HCT116 (cell line): ENCODE measurements around the gene NAALADL2. TPM values are rescaled to one million over a fixed set of nuclear protein-coding genes. Genes with fewer than 3 reads are reported as not detected.

Experiments used
- ATAC-seq: fragments of 200-7000 bp; cut with Tn5 transposase; 2 replicates; pipeline ENCODE4 v1.9.1; 2020; ENCODE audit warnings: mild to moderate bottlenecking, moderate library complexity
- BruUV-seq: library from RNA; stranded (reverse); fragments of 400-500 nt; replicated peaks from 2 replicates; lab custom pipeline; 2021; lab: Mats Ljungman, UMichigan
- CTCF ChIA-PET: fragments of 300-600 bp; sonication (Branson Sonifier 250); formaldehyde crosslinking; loops from one replicate; lab custom pipeline; 2021; ENCODE audit warnings: antibody characterized with exemption; lab: Charles Lee
- POLR2A ChIA-PET: fragments of 300-600, 350-600 bp; sonication (Branson Sonifier 250); formaldehyde crosslinking; loops from one replicate; lab custom pipeline; 2021; ENCODE audit warnings: antibody characterized with exemption; lab: Charles Lee
- RAD21 ChIA-PET, 2 experiments: fragments of 300-600 bp; sonication (Branson Sonifier 250); formaldehyde crosslinking; loops; one replicate each; lab custom pipeline; 2023; ENCODE audit warnings: low total read pairs in 2 of 2; ENCODE audit not compliant: uncharacterized antibody in 2 of 2, unreplicated experiment in 2 of 2, low non-redundant PET in 1 of 2; lab: Charles Lee
- DNase-seq: peaks from one replicate; pipeline ENCODE4 v3.0.0-alpha.2; 2010; ENCODE audit warnings: low read depth, low spot score
- H2AFZ ChIP-seq: fragments of 200-600 bp; shearing (Covaris generic), sonication (generic); 2 replicates; pipeline ENCODE4 v1.6.1; 2017; ENCODE audit warnings: low read depth, mixed run types, mixed read lengths, antibody characterized with exemption, low read length; ENCODE audit not compliant: poor library complexity, severe bottlenecking
- H3K27ac ChIP-seq: 2 replicates; pipeline ENCODE4 v1.5.1; 2012; ENCODE audit warnings: low read depth, low read length
- H3K27me3 ChIP-seq: fragments of 200-600 bp; sonication (generic); 2 replicates; pipeline ENCODE4 v1.6.1; 2016; ENCODE audit warnings: mixed run types, low read length, mixed read lengths; ENCODE audit not compliant: insufficient read depth
- H3K36me3 ChIP-seq, 2 experiments: fragments of 200-500 bp in 1 of 2; fragments of 200-600 bp in 1 of 2; sonication (Bioruptor generic) in 1 of 2; sonication (generic) in 1 of 2; 2 replicates each; pipeline versions ENCODE4 v1.5.1 to v1.6.1; 2014 to 2016; ENCODE audit warnings: low read length in 2 of 2, inconsistent platforms in 1 of 2, mixed read lengths in 1 of 2, mixed run types in 1 of 2; ENCODE audit not compliant: insufficient read depth in 2 of 2, control insufficient read depth in 1 of 2
- H3K4me1 ChIP-seq, 2 experiments: fragments of 200-600 bp in 1 of 2; sonication (generic) in 1 of 2; 2 replicates each; pipeline versions ENCODE4 v1.5.1 to v1.6.1; 2012 to 2017; ENCODE audit warnings: low read length in 2 of 2, inconsistent platforms in 1 of 2, mild to moderate bottlenecking in 1 of 2, mixed read lengths in 1 of 2, mixed run types in 1 of 2, moderate library complexity in 1 of 2; ENCODE audit not compliant: insufficient read depth in 2 of 2, control insufficient read depth in 1 of 2
- H3K4me2 ChIP-seq: fragments of 200-600 bp; sonication (generic); 2 replicates; pipeline ENCODE4 v1.6.1; 2017; ENCODE audit warnings: mixed run types, low read length, mixed read lengths
- H3K4me3 ChIP-seq, 2 experiments: fragments of 200-600 bp in 1 of 2; sonication (generic) in 1 of 2; replicated peaks in 1 of 2; 2 replicates each; pipeline ENCODE4 v1.5.1; 2011 to 2016; ENCODE audit warnings: low read length in 2 of 2, control low read depth in 1 of 2, low read depth in 1 of 2, mild to moderate bottlenecking in 1 of 2, mixed read lengths in 1 of 2, mixed run types in 1 of 2
- H3K79me2 ChIP-seq: fragments of 200-600 bp; sonication (generic); 2 replicates; pipeline ENCODE4 v1.6.1; 2017; ENCODE audit warnings: mild to moderate bottlenecking, mixed run types, low read length, moderate library complexity, mixed read lengths; ENCODE audit not compliant: insufficient read depth
- H3K9ac ChIP-seq: fragments of 200-600 bp; sonication (generic); 2 replicates; pipeline ENCODE4 v1.6.1; 2016; ENCODE audit warnings: low read length, mixed read lengths
- H3K9me2 ChIP-seq: fragments of 200-600 bp; sonication (generic), shearing (Covaris generic); 2 replicates; pipeline ENCODE4 v1.6.1; 2017; ENCODE audit warnings: mixed run types, mild to moderate bottlenecking, moderate library complexity; ENCODE audit not compliant: insufficient read depth
- H3K9me3 ChIP-seq, 2 experiments: fragments of 200-500 bp in 1 of 2; fragments of 200-600 bp in 1 of 2; sonication (Bioruptor generic) in 1 of 2; sonication (generic) in 1 of 2; 2 replicates each; pipeline ENCODE4 v1.6.1; 2014 to 2017; ENCODE audit warnings: low read length in 2 of 2, mixed read lengths in 2 of 2, inconsistent platforms in 1 of 2, low read depth in 1 of 2, mild to moderate bottlenecking in 1 of 2, mixed run types in 1 of 2, moderate library complexity in 1 of 2; ENCODE audit not compliant: control insufficient read depth in 1 of 2, insufficient read depth in 1 of 2
- H4K20me1 ChIP-seq: fragments of 200-600 bp; sonication (generic), shearing (Covaris generic); 2 replicates; pipeline ENCODE4 v1.6.1; 2017; ENCODE audit warnings: mixed run types, mild to moderate bottlenecking, moderate library complexity; ENCODE audit not compliant: insufficient read depth
- CBX3 ChIP-seq: IDR thresholded peaks from 2 replicates; pipeline ENCODE4 v1.6.1; 2012; ENCODE audit warnings: low read depth
- CEBPB ChIP-seq: IDR thresholded peaks from 2 replicates; pipeline ENCODE4 v1.6.1; 2012; ENCODE audit warnings: low read depth
- EGR1 ChIP-seq: IDR thresholded peaks from 2 replicates; pipeline ENCODE4 v1.6.1; 2012; ENCODE audit warnings: low read depth
- JUND ChIP-seq: IDR thresholded peaks from 2 replicates; pipeline ENCODE4 v1.6.1; 2012
- POLR2A ChIP-seq: IDR thresholded peaks from 2 replicates; pipeline ENCODE4 v1.7.0; 2011; ENCODE audit warnings: borderline replicate concordance; ENCODE audit not compliant: insufficient read depth, insufficient read length; ENCODE audit errors: extremely low read depth
- POLR2AphosphoS5 ChIP-seq: IDR thresholded peaks from 2 replicates; pipeline ENCODE4 v1.6.1; 2011; ENCODE audit warnings: mild to moderate bottlenecking, low read depth, low read length, moderate library complexity
- REST ChIP-seq: IDR thresholded peaks from 2 replicates; pipeline ENCODE4 v1.6.1; 2012; ENCODE audit warnings: low read depth
- SIN3A ChIP-seq: IDR thresholded peaks from 2 replicates; pipeline ENCODE4 v1.6.1; 2012; ENCODE audit warnings: low read depth
- SRF ChIP-seq: IDR thresholded peaks from 2 replicates; pipeline ENCODE4 v1.6.1; 2012; ENCODE audit warnings: low read depth
- intact Hi-C: fragments of 100-400 bp; cut with micrococcal nuclease; formaldehyde crosslinking; loops from 2 replicates; pipeline ENCODE4 v1.10.0; 2022
- total RNA-seq: library from RNA; stranded (reverse); gene quantifications from one replicate; pipeline ENCODE4 v1.2.1, GENCODE V29; 2021; ENCODE audit not compliant: unreplicated experiment

NAALADL2 gene
- total RNA-seq, 1 experiment from 2014 or later = 2.9 TPM

GRCh38 chr3:175105066-175105465 is 245.9 kb downstream of the NAALADL2 start:
- TF ChIP-seq EGR1 = no peak
- no peak for TF ChIP-seq POLR2AphosphoS5
- TF ChIP-seq SIN3A = no peak
- TF ChIP-seq CBX3 = no peak
- TF ChIP-seq POLR2A = no peak
- no peak for TF ChIP-seq SRF
- no peak for TF ChIP-seq REST
- TF ChIP-seq CEBPB = no peak
- TF ChIP-seq, all 23 proteins: peak for 0
- RAD21 ChIA-PET = no interaction called here
- Histone ChIP-seq H3K9me2 (no peaks in the 10 kb centered on the region), H3K79me2 (no peaks in the 10 kb centered on the region), H3K4me2 (no peak overlapping the region), H2AFZ (no peak overlapping the region), H3K9me3 (no peaks in the 10 kb centered on the region), H3K27me3 (no peaks in the 10 kb centered on the region), H3K36me3 (no peaks in the 10 kb centered on the region), H3K27ac (no peak overlapping the region), H3K4me3 (no peak overlapping the region), H3K9ac (no peak overlapping the region), H3K4me1 (no peaks in the 10 kb centered on the region), H4K20me1 (no peaks in the 10 kb centered on the region)
- CTCF ChIA-PET = no interaction called here
- DNase-seq = no peak
- intact Hi-C loops = no loop called here
- ATAC-seq = no peak
- BruUV-seq = no TSS peak
- POLR2A ChIA-PET = no interaction called here

- POLR2A ChIA-PET = no interaction called here
- intact Hi-C loops = no loop called here
- TF ChIP-seq JUND = no peak
- TF ChIP-seq SIN3A = no peak
These were observed 248.1 kb downstream of the NAALADL2 start for GRCh38 chr3:175107231-175107630.

More at GRCh38 chr3:175107231-175107630, 248.1 kb downstream of the NAALADL2 start:
- no peak for DNase-seq
- H3K4me3 ChIP-seq = no peak overlapping the region
- no peak overlapping the region for H2AFZ ChIP-seq
- H4K20me1 ChIP-seq = no peaks in the 10 kb centered on the region
- no peak overlapping the region for H3K4me2 ChIP-seq
- ATAC-seq = no peak
- no peak overlapping the region for H3K27ac ChIP-seq
- H3K9ac ChIP-seq = no peak overlapping the region
- ChIA-PET RAD21 (no interaction called here), CTCF (no interaction called here)
- H3K9me3 ChIP-seq = no peaks in the 10 kb centered on the region
- BruUV-seq = no TSS peak
- H3K36me3 ChIP-seq = no peaks in the 10 kb centered on the region
- H3K9me2 ChIP-seq = no peaks in the 10 kb centered on the region
- no peaks in the 10 kb centered on the region for H3K4me1 ChIP-seq
- H3K79me2 ChIP-seq = no peaks in the 10 kb centered on the region
- H3K27me3 ChIP-seq = no peaks in the 10 kb centered on the region
